HepG2 (cell line): ENCODE results near the gene CTNND1. TPM values are rescaled to one million over a fixed set of nuclear protein-coding genes. Genes with fewer than 3 reads are reported as not detected.

Experiments used
- ARID4A ChIP-seq: sonication (generic); formaldehyde crosslinking; IDR thresholded peaks from 2 replicates; pipeline ENCODE4 v1.5.0; 2020; ENCODE audit warnings: mild to moderate bottlenecking, missing genetic modification reagents, borderline replicate concordance
- ERF ChIP-seq: IDR thresholded peaks from 2 replicates; pipeline ENCODE4 v1.6.1; 2018; ENCODE audit warnings: missing biosample characterization, missing genetic modification reagents
- GATAD2A ChIP-seq: IDR thresholded peaks from 2 replicates; pipeline ENCODE4 v1.6.1; 2016
- IKZF5 ChIP-seq: IDR thresholded peaks from 2 replicates; pipeline ENCODE4 v1.6.1; 2018; ENCODE audit warnings: missing genetic modification reagents, mild to moderate bottlenecking, missing compliant biosample characterization
- MATR3 ChIP-seq: sonication (generic); formaldehyde crosslinking; IDR thresholded peaks from 2 replicates; pipeline ENCODE4 v1.4.0; 2020; ENCODE audit warnings: missing genetic modification reagents
- SETDB1 ChIP-seq: sonication (generic); formaldehyde crosslinking; IDR thresholded peaks from 2 replicates; pipeline ENCODE4 v1.5.1; 2020; ENCODE audit warnings: missing genetic modification reagents, mild to moderate bottlenecking, borderline replicate concordance
- SMAD1 ChIP-seq: sonication (generic); formaldehyde crosslinking; IDR thresholded peaks from 2 replicates; pipeline ENCODE4 v1.4.0; 2020; ENCODE audit warnings: missing genetic modification reagents, low read depth, mild to moderate bottlenecking, borderline replicate concordance
- TBX2 ChIP-seq: sonication (generic); formaldehyde crosslinking; IDR thresholded peaks from 2 replicates; pipeline ENCODE4 v1.5.0; 2020; ENCODE audit warnings: missing genetic modification reagents, mild to moderate bottlenecking, borderline replicate concordance
- ZMYM2 ChIP-seq: sonication (generic); formaldehyde crosslinking; IDR thresholded peaks from 2 replicates; pipeline ENCODE4 v1.8.0; 2022; ENCODE audit warnings: mild to moderate bottlenecking, missing genetic modification reagents
- ZNF263 ChIP-seq: sonication (generic); formaldehyde crosslinking; IDR thresholded peaks from 2 replicates; pipeline ENCODE4 v1.4.0; 2020; ENCODE audit warnings: missing genetic modification reagents
- ZNF281 ChIP-seq: sonication (generic); formaldehyde crosslinking; IDR thresholded peaks from 2 replicates; pipeline ENCODE4 v1.4.0; 2020; ENCODE audit warnings: missing genetic modification reagents, borderline replicate concordance
- ZNF543 ChIP-seq: sonication (generic); formaldehyde crosslinking; IDR thresholded peaks from 2 replicates; pipeline ENCODE4 v1.4.0; 2020; ENCODE audit warnings: mild to moderate bottlenecking, missing genetic modification reagents
- ZNF749 ChIP-seq: sonication (generic); formaldehyde crosslinking; IDR thresholded peaks from 2 replicates; pipeline ENCODE4 v1.8.0; 2022; ENCODE audit warnings: mild to moderate bottlenecking, missing genetic modification reagents, moderate library complexity, borderline replicate concordance
- polyA plus RNA-seq, 8 experiments: library from polyadenylated mRNA; depleted of rRNA in 3 of 8; stranded (reverse) in 7 of 8; unstranded in 1 of 8; fragments of >200 nt; fragmentation: Illumina TruSeq in 4 of 8; extraction: Trizol in 4 of 8; gene quantifications; 2 replicates each; pipeline versions ENCODE4 v1.2.1 to v1.2.3, GENCODE V29; 2011 to 2016; ENCODE audit warnings: low read depth in 4 of 8, missing spikeins in 1 of 8, mixed read lengths in 1 of 8; ENCODE audit not compliant: insufficient read depth in 1 of 8
- total RNA-seq, 5 experiments: library from RNA; depleted of rRNA; stranded (reverse); fragments of >200 nt; fragmentation: Illumina TruSeq; extraction: Trizol; gene quantifications; 2 replicates each; pipeline ENCODE4 v1.2.3, GENCODE V29; 2016; ENCODE audit warnings: low read depth in 1 of 5

Gene CTNND1
- total and polyA plus RNA-seq, 2 of the 13 experiments (the other 11 are each of a cell fraction or from before 2014, with no cell fraction given), result 117 to 128 TPM

GRCh38 chr11:57741132-57742086 lies 20.2 kb upstream of the CTNND1 start, which contains the start of gene SELENOH (continued):
- TF ChIP-seq ZNF281 (CRISPR knock-in tag) (peak; percentile 64; the same call in 1 of the 2 replicates), SMAD1 (CRISPR knock-in tag) (peak; percentile 87; the same call in 1 of the 2 replicates), SETDB1 (no peak), ZNF263 (CRISPR knock-in tag) (no peak), ZMYM2 (CRISPR knock-in tag) (no peak), ARID4A (CRISPR knock-in tag) (peak; percentile 95), ZNF749 (CRISPR knock-in tag) (no peak), IKZF5 (0 out of 2 replicates have a peak, but pooled peaks have one; percentile 59), ERF (CRISPR knock-in tag) (peak; percentile 75), GATAD2A (CRISPR knock-in tag) (peak; percentile 34; the same call in 1 of the 2 replicates), ZNF543 (CRISPR knock-in tag) (no peak), MATR3 (CRISPR knock-in tag) (no peak), TBX2 (CRISPR knock-in tag) (peak; percentile 62)
